GM12872 (cell line): Measurements from ENCODE around the gene LDLRAD3.

ENCODE experiments used
- CTCF ChIP-seq: IDR thresholded peaks from 3 replicates; pipeline ENCODE4 v1.5.1; 2011; ENCODE audit warnings: low read depth, mild to moderate bottlenecking, low read length, moderate library complexity; ENCODE audit not compliant: insufficient read depth

LDLRAD3 gene

GRCh38 chr11:35982061-35982460 is 38.2 kb downstream of the LDLRAD3 start:
- TF ChIP-seq CTCF: no peak

GRCh38 chr11:35983981-35984380 is 40.1 kb downstream of the LDLRAD3 start:
- TF ChIP-seq CTCF: no peak

GRCh38 chr11:35986947-35987346 is 43.1 kb downstream of the LDLRAD3 start:
- no peak for TF ChIP-seq CTCF

GRCh38 chr11:35990170-35990569 is 46.3 kb downstream of the LDLRAD3 start:
- TF ChIP-seq CTCF: no peak

GRCh38 chr11:35990816-35991215 is 47.0 kb downstream of the LDLRAD3 start:
- TF ChIP-seq CTCF: no peak

GRCh38 chr11:35992548-35992947 is 48.7 kb downstream of the LDLRAD3 start:
- TF ChIP-seq CTCF: no peak

- TF ChIP-seq CTCF: no peak
These were observed 50.6 kb downstream of the LDLRAD3 start for GRCh38 chr11:35994421-35994820.

GRCh38 chr11:35995681-35996271 is 51.9 kb downstream of the LDLRAD3 start:
- no peak for TF ChIP-seq CTCF
